ENCODE data around the gene KCNK4. TPM values are rescaled to one million over a fixed set of nuclear protein-coding genes. Genes with fewer than 3 reads are reported as not detected.
"Not testable (repeated sequence)": the region's sequence is repeated elsewhere in the genome, so short reads cannot be mapped to it uniquely, and the experiment has no call there.

Gene KCNK4
- total RNA-seq, 1 donor, result not detected

GRCh38 chr11:64313491-64314145 is 22.5 kb downstream of the KCNK4 start:
- no peak for TF ChIP-seq CTCF (IDR thresholded peaks at IDR 0.05; ENCODE audit: insufficient read depth, low read depth, low read length)
- no peak for DNase-seq (ENCODE audit: low read depth)
- H3K4me3 ChIP-seq (ENCODE audit: low read depth, low read length), result no peak overlapping the region

GRCh38 chr11:64314146-64314804 is 23.2 kb downstream of the KCNK4 start:
- TF ChIP-seq CTCF (IDR thresholded peaks at IDR 0.05; ENCODE audit: insufficient read depth, low read depth, low read length), result peak; percentile 38
- DNase-seq (ENCODE audit: low read depth), result no peak
- H3K4me3 ChIP-seq (ENCODE audit: low read depth, low read length), result no peak overlapping the region

- no peak for TF ChIP-seq CTCF (IDR thresholded peaks at IDR 0.05; ENCODE audit: insufficient read depth, low read depth, low read length)
- no peak for DNase-seq (ENCODE audit: low read depth)
- H3K4me3 ChIP-seq (ENCODE audit: low read depth, low read length), result no peak overlapping the region
Measured at GRCh38 chr11:64314805-64315561, 23.9 kb downstream of the KCNK4 start.

- H3K4me3 ChIP-seq (ENCODE audit: low read depth, low read length), result not testable (repeated sequence)
Measured at GRCh38 chr11:64315667-64316526, 24.8 kb downstream of the KCNK4 start.

GRCh38 chr11:64316672-64317324 is 25.7 kb downstream of the KCNK4 start:
- DNase-seq (ENCODE audit: low read depth), result no peak
- no peak for TF ChIP-seq CTCF (IDR thresholded peaks at IDR 0.05; ENCODE audit: insufficient read depth, low read depth, low read length)

More at GRCh38 chr11:64315667-64316526, 24.8 kb downstream of the KCNK4 start:
- DNase-seq (ENCODE audit: low read depth), result not testable (repeated sequence)

GRCh38 chr11:64317325-64317960 is 26.3 kb downstream of the KCNK4 start, which contains the start of gene TRMT112:
TSS of gene TRMT112 (minus strand) at chr11:64317559. CDS start at chr11:64317526, 33 bp downstream.
- peak within 1 kb of the TSS; percentile 91 for H3K4me3 ChIP-seq (ENCODE audit: low read depth, low read length)
- TF ChIP-seq CTCF (IDR thresholded peaks at IDR 0.05; ENCODE audit: insufficient read depth, low read depth, low read length), result no peak
- DNase-seq (ENCODE audit: low read depth), result peak; percentile 97

More at GRCh38 chr11:64316672-64317324, 25.7 kb downstream of the KCNK4 start:
- peak overlapping the region; percentile 91 for H3K4me3 ChIP-seq (ENCODE audit: low read depth, low read length)

Data from fibroblast of villous mesenchyme (primary cell).